ENCODE results near the gene PUSL1. TPM values are rescaled to one million over a fixed set of nuclear protein-coding genes. Genes with fewer than 3 reads are reported as not detected.

Gene PUSL1
- total and polyA plus RNA-seq, 2 of the 13 experiments (the other 11 are each of a cell fraction or from before 2014, with no cell fraction given), result 8.3 to 22.2 TPM

DNA sequence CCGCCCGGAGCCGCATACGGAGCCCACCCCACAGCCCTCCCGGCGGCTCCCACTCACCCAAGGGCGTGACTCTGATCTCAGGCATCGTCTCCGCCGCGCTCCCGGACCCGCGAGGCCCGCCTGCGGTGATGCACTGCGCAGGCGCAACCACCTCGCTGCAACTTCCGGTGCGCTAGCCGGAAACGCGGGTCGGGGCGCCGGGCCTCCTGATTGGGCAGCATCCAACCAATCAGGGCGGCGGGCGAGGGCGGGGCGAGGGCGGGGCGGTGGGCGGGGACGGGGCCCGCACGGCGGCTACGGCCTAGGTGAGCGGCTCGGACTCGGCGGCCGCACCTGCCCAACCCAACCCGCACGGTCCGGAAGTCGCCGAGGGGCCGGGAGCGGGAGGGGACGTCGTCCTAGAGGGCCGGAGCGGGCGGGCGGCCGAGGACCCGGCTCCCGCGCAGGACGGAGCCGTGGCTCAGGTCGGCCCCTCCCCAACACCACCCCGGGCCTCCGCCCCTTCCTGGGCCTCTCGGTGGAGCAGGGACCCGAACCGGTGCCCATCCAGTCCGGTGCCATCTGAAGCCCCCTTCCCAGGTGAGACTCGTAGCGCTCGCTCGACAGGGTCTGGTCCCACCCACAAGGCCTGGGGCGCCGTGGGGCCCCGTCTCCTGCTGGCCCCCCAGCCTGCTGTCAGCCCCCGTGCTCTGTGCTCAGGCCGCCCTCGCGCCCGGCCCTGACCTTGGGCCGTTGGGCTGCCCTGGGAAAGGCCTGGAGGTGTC is 16.3 kb downstream of the PUSL1 start, which contains the start of the genes CPTP and INTS11 (continued):
- TF ChIP-seq, protein P1, sequence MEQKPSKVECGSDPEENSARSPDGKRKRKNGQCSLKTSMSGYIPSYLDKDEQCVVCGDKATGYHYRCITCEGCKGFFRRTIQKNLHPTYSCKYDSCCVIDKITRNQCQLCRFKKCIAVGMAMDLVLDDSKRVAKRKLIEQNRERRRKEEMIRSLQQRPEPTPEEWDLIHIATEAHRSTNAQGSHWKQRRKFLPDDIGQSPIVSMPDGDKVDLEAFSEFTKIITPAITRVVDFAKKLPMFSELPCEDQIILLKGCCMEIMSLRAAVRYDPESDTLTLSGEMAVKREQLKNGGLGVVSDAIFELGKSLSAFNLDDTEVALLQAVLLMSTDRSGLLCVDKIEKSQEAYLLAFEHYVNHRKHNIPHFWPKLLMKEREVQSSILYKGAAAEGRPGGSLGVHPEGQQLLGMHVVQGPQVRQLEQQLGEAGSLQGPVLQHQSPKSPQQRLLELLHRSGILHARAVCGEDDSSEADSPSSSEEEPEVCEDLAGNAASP (CRISPR knock-in tag; IDR thresholded peaks at IDR 0.05; ENCODE audit: borderline replicate concordance), result peak; percentile 41; the same call in 1 of the 2 replicates
- TF ChIP-seq JUND (CRISPR knock-in tag; IDR thresholded peaks at IDR 0.05) (no peak), MAX (IDR thresholded peaks at IDR 0.05) (peak; percentile 76), ZNF30 (CRISPR knock-in tag; IDR thresholded peaks at IDR 0.05) (no peak), NCOA1 (CRISPR knock-in tag; IDR thresholded peaks at IDR 0.05) (peak; percentile 30; the same call in 1 of the 2 replicates), ZNF772 (CRISPR knock-in tag; IDR thresholded peaks at IDR 0.05) (peak; percentile 79; the same call in 1 of the 2 replicates), ZNF564 (CRISPR knock-in tag; IDR thresholded peaks at IDR 0.05) (peak; percentile 89; the same call in 1 of the 2 replicates), MAFG (CRISPR knock-in tag; IDR thresholded peaks at IDR 0.05) (no peak), POLR2G (IDR thresholded peaks at IDR 0.05; ENCODE audit: low read depth, low read length) (peak; percentile 79), HDAC2 (CRISPR knock-in tag; IDR thresholded peaks at IDR 0.05) (0 out of 2 replicates have a peak, but pooled peaks have one; percentile 14), FOXC1 (CRISPR knock-in tag; IDR thresholded peaks at IDR 0.05; ENCODE audit: borderline replicate concordance) (peak; percentile 64), ZBTB38 (CRISPR knock-in tag; IDR thresholded peaks at IDR 0.05) (no peak; the same call in 1 of the 2 replicates), ZNF335 (CRISPR knock-in tag; IDR thresholded peaks at IDR 0.05) (0 out of 2 replicates have a peak, but pooled peaks have one; percentile 61), ZC3H13 (CRISPR knock-in tag; IDR thresholded peaks at IDR 0.05) (peak; percentile 77; the same call in 1 of the 2 replicates)
- TF ChIP-seq, protein P2, sequence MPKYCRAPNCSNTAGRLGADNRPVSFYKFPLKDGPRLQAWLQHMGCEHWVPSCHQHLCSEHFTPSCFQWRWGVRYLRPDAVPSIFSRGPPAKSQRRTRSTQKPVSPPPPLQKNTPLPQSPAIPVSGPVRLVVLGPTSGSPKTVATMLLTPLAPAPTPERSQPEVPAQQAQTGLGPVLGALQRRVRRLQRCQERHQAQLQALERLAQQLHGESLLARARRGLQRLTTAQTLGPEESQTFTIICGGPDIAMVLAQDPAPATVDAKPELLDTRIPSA (CRISPR knock-in tag; IDR thresholded peaks at IDR 0.05; ENCODE audit: borderline replicate concordance), result peak; percentile 89; the same call in 1 of the 2 replicates
- TF ChIP-seq, protein P3, sequence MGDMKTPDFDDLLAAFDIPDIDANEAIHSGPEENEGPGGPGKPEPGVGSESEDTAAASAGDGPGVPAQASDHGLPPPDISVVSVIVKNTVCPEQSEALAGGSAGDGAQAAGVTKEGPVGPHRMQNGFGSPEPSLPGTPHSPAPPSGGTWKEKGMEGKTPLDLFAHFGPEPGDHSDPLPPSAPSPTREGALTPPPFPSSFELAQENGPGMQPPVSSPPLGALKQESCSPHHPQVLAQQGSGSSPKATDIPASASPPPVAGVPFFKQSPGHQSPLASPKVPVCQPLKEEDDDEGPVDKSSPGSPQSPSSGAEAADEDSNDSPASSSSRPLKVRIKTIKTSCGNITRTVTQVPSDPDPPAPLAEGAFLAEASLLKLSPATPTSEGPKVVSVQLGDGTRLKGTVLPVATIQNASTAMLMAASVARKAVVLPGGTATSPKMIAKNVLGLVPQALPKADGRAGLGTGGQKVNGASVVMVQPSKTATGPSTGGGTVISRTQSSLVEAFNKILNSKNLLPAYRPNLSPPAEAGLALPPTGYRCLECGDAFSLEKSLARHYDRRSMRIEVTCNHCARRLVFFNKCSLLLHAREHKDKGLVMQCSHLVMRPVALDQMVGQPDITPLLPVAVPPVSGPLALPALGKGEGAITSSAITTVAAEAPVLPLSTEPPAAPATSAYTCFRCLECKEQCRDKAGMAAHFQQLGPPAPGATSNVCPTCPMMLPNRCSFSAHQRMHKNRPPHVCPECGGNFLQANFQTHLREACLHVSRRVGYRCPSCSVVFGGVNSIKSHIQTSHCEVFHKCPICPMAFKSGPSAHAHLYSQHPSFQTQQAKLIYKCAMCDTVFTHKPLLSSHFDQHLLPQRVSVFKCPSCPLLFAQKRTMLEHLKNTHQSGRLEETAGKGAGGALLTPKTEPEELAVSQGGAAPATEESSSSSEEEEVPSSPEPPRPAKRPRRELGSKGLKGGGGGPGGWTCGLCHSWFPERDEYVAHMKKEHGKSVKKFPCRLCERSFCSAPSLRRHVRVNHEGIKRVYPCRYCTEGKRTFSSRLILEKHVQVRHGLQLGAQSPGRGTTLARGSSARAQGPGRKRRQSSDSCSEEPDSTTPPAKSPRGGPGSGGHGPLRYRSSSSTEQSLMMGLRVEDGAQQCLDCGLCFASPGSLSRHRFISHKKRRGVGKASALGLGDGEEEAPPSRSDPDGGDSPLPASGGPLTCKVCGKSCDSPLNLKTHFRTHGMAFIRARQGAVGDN (CRISPR knock-in tag; IDR thresholded peaks at IDR 0.05), result peak; percentile 84
- TF ChIP-seq, protein P4, sequence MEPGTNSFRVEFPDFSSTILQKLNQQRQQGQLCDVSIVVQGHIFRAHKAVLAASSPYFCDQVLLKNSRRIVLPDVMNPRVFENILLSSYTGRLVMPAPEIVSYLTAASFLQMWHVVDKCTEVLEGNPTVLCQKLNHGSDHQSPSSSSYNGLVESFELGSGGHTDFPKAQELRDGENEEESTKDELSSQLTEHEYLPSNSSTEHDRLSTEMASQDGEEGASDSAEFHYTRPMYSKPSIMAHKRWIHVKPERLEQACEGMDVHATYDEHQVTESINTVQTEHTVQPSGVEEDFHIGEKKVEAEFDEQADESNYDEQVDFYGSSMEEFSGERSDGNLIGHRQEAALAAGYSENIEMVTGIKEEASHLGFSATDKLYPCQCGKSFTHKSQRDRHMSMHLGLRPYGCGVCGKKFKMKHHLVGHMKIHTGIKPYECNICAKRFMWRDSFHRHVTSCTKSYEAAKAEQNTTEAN (CRISPR knock-in tag; conservative IDR thresholded peaks at IDR 0.05), result no peak
- TF ChIP-seq, protein P5, sequence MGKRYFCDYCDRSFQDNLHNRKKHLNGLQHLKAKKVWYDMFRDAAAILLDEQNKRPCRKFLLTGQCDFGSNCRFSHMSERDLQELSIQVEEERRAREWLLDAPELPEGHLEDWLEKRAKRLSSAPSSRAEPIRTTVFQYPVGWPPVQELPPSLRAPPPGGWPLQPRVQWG (CRISPR knock-in tag; IDR thresholded peaks at IDR 0.05; ENCODE audit: borderline replicate concordance, low read depth), result 0 out of 2 replicates have a peak, but pooled peaks have one; percentile 26
- TF ChIP-seq, protein P6, sequence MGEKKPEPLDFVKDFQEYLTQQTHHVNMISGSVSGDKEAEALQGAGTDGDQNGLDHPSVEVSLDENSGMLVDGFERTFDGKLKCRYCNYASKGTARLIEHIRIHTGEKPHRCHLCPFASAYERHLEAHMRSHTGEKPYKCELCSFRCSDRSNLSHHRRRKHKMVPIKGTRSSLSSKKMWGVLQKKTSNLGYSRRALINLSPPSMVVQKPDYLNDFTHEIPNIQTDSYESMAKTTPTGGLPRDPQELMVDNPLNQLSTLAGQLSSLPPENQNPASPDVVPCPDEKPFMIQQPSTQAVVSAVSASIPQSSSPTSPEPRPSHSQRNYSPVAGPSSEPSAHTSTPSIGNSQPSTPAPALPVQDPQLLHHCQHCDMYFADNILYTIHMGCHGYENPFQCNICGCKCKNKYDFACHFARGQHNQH (CRISPR knock-in tag; IDR thresholded peaks at IDR 0.05), result peak; percentile 46; the same call in 1 of the 2 replicates

Data from HepG2 (cell line).